ENCODE data around the gene CSMD2. TPM values are rescaled to one million over a fixed set of nuclear protein-coding genes. Genes with fewer than 3 reads are reported as not detected.

The CSMD2 gene
- total RNA-seq, 1 experiment from 2014 or later: not detected

DNA sequence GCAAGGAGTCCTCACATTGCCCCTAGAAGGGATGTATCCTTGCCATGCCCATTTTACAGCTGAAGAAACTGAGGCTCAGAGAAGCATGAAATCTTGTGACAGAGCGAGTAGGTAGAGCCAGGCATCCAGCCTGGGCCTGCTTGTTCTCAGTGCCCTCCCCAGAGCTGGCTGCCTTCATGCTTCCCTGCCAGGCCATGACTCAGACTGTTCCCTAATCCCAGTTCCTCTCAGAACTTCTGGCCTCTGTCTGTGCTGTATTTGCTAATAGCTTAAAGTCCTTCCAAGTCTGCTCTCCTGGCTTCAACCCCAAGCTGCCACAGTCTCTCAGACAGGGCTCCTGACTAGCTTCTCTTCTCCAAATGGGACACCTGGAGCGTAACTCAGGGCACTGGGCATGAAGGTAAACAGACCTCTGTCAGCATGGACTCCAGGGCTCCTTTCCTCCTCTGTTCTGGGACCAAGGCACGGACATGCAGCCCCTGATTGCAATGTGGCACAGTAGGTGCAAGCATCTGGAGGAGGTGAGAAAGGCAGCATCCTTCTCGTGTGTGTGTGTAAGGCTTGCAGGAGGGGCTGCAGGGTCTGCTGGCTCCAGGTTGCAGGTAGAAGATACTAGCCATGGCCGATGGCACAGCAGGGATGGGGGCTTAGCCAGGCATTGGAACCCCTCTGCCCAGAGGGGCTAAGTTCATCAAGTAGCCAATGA lies 178.5 kb downstream of the CSMD2 start:
- in situ Hi-C loops (cut with HindIII; ENCODE audit: low pct_unique_long_range_greater_than_20kb, low sequenced_read_pairs): no loop called here
- DNase-seq (ENCODE audit: low read depth): no peak

DNA sequence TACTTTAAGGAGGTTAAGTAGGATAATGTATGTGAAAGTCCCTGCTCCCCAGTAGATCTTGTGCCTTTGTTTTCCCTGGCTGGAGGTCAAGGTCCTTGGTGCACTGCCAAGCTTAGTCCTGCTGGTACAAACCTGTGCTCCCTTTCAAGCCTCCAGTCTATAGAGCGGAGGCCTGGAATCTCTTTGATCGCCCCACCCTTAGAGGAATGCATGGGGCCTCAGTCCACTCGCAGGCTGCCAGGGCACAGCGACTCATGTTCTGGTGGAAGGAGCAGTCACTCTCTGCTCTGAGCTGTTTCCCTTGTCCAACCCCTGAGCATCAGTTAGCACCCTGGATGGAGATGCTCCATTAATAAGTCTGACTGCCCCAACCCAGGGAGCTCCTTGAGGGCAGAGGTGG lies 179.4 kb downstream of the CSMD2 start:
- in situ Hi-C loops (cut with HindIII; ENCODE audit: low pct_unique_long_range_greater_than_20kb, low sequenced_read_pairs): no loop called here
- DNase-seq (ENCODE audit: low read depth): no peak

DNA sequence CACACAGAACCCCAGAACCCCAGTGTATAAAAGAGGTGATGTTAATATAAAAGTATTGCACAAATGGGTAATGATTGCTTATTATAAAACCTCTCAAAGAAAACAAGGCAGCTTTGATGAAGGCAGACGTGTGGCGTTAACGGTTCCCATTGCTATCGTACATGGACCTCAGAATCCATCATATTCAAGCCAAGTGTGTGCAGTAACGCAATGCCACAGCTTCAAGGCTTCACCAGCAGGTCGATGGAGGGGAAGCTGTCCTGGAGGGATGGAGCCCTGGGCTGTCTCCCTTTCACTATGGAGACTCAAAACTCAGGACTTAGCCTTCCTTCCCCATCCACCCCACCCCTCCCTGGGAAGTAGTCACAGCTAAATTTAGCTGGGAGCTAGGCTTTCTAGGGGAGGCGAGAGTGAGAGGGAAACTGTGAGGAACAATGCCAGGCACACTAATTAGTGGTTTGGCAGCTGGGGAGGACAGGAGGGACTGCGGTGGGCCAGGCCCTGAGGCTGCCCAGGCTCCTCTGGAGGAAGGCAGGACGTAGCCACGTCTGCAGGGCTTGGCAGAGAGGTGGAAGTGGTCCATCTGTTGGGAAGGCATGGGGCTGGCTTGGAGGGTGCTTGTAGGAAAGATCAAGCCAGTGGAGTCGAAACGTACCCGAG lies 180.0 kb downstream of the CSMD2 start:
- no peak for DNase-seq (ENCODE audit: low read depth)
- in situ Hi-C loops (cut with HindIII; ENCODE audit: low pct_unique_long_range_greater_than_20kb, low sequenced_read_pairs): no loop called here

DNA sequence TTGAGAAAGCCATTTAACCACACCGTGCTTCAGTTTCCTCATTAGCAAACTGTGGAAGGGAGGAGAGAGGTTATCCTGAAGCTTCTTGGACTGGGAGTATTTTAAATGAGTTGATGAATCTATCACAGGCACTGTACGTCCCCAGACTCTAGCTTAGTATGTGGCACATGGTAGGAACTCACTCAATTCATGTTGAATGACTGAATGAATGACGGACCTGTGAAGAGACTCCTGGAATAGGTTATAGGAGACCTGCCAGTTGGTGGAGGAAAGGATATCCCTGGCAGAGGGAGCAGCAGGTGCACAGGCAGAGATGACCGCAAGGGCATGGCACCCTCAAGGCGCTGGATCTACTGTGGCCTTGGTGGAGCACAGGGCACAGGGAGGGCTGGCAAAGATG lies 182.6 kb downstream of the CSMD2 start:
- DNase-seq (ENCODE audit: low read depth): no peak
- in situ Hi-C loops (cut with HindIII; ENCODE audit: low pct_unique_long_range_greater_than_20kb, low sequenced_read_pairs): no loop called here

DNA sequence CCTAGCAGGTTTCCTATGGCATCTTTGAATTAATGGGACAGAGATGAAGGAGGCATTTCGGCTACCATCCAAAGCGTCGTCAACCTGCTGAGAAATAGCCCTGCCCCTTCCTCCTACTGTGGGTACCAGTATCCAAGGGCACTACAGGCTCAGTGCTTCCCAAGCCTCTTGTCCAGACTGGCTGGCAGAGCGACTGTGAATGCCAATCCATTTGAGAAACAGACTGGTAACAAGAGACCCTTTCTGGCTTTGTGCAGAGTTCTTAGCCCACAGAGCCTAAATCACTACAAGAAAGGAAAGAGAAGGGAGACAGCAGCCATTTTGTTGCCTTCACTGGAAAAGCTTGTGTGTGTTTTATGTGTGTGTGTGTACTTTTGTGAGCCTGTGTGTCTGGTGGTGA lies 185.7 kb downstream of the CSMD2 start:
- no peak for DNase-seq (ENCODE audit: low read depth)
- in situ Hi-C loops (cut with HindIII; ENCODE audit: low pct_unique_long_range_greater_than_20kb, low sequenced_read_pairs): no loop called here

DNA sequence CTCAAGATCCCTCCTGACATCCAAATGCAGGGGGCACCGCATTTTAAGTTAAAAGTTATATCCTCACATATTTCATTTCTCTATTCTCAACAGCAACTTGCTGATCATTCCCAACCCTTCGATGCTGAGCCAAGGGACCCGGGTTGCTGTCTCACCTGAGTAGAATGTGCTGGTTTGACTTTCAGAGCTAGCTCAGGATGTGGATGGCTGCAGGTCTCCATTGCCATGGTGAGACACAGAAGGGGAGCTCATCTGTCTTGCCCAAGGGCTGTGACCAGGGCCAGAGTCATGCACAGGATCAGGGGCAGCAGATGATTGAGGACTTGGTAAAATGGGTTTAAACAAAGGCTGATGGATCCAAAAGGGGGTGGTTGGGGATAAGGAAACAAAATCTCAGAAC lies 189.1 kb downstream of the CSMD2 start:
- in situ Hi-C loops (cut with HindIII; ENCODE audit: low pct_unique_long_range_greater_than_20kb, low sequenced_read_pairs): no loop called here
- DNase-seq (ENCODE audit: low read depth): no peak

DNA sequence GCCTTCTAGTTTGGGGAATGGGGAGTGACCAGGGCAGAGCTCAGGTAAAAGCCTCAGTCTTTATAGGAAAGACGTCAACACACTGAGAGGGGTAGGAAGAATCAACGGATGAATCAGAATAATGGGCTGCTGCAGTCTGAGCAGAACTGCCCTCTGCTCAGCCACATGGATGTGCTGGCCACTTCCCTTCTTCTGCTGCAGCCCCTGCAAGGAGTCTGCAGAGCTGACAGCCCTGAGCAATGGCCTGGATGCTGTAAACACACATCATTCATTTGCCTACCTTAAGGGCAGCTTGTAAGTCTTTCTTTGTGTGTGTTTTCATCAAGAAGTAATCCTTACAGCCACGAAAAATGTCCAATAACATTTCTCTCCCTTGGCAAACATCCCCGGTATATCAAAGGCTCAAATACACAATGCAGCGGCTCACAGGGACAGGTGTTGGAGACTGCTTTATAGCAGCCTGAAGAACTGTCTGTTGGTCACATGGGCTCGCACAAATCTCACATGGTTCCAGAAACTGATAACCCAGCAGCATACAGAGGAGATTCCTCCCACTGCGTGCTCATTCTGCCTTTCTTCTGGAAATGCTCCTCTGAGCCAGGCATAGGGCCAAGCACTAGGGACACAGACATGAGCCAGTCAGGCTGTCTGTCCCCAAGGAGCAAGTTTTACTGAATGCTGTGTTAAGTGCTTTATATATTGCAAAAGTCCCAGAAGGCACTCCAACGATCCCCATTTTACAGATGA lies 191.1 kb downstream of the CSMD2 start:
- in situ Hi-C loops (cut with HindIII; ENCODE audit: low pct_unique_long_range_greater_than_20kb, low sequenced_read_pairs): no loop called here
- DNase-seq (ENCODE audit: low read depth): no peak

DNA sequence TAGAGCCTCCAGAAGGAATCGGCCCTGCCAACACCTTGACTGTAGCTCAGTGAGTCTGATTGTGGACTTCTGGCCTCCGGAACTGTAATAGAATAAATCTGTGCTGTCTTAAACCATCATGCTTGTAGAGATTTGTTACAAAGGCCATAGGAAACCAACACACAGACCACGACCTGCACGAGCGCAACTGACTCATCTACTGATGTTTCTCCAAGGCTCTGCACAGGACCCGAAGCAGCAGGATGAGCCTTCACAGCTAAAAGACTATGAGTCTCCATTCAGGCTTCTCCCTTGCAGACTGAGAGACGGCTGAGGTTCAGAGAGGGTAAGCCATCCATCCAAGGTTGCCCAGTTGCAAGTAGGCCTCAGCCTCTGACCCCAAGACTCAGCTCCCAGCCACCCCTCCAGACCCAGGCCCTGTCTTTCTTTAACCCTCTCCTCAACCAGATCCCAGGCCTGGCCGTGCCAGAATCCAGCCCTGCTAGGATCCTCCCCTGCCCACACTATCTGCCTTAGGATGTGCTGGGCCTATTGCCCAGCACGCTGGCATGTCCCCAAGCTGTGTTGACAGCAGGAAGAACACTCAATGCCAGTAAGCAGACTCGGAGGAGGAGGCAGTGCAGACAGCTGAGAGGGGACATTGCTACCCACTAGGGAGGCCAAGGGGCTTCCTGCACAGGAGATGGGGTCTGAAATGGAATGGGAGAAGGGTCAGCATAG lies 192.2 kb downstream of the CSMD2 start:
- DNase-seq (ENCODE audit: low read depth): no peak
- in situ Hi-C loops (cut with HindIII; ENCODE audit: low pct_unique_long_range_greater_than_20kb, low sequenced_read_pairs): no loop called here

DNA sequence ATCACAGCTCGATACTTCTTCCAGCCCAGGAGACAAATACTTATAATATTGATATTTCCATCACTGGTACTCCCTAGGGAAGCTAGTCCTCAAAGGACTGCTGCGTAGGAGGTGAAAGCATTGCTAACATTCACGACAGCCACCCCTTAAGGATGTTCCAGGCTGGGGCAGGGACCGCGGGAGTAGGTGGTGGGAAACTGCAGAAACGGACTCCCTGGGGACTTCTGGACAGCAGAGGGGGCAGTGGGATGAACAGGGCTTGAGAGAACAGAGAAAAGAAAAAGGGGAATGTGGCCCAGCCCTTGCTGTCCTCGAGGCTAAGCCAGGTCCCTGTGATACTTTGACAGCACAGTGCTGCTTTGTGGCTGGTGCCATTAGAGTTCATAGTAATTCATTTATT lies 193.1 kb downstream of the CSMD2 start:
- in situ Hi-C loops (cut with HindIII; ENCODE audit: low pct_unique_long_range_greater_than_20kb, low sequenced_read_pairs): no loop called here
- DNase-seq (ENCODE audit: low read depth): no peak

DNA sequence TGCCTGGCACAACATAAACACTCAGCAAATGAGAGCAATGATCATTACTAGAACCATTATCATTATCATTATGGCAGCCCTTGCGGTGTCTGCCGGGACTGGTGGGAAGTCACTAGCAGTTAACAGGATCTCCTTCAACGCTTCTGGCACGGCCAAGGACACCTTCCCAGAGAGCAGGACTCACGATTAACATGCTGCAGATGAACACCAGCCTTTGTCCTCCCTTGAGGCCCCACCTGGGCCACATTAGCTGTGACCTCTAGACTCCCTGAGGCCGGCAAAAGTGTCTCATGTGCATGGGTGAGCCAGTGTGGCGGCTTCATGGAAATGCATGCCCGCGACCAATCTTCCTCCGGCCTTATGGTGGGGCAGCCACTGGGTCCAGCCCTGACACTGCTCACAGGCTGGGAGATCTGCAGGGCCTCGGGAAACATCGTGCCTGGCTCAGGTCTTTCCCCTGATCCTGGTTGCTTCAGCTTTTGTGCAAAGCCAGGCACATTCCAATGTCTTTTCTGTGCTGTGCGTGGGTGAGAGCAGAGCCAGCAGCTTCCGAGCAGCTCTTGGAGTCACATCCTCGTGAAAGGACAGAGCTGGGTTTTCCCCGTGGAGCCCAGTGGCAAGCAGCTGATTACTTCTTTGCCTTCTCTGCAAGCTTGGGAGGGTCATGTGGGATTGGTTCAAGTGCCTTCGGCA lies 193.9 kb downstream of the CSMD2 start:
- DNase-seq (ENCODE audit: low read depth): no peak
- in situ Hi-C loops (cut with HindIII; ENCODE audit: low pct_unique_long_range_greater_than_20kb, low sequenced_read_pairs): no loop called here

DNA sequence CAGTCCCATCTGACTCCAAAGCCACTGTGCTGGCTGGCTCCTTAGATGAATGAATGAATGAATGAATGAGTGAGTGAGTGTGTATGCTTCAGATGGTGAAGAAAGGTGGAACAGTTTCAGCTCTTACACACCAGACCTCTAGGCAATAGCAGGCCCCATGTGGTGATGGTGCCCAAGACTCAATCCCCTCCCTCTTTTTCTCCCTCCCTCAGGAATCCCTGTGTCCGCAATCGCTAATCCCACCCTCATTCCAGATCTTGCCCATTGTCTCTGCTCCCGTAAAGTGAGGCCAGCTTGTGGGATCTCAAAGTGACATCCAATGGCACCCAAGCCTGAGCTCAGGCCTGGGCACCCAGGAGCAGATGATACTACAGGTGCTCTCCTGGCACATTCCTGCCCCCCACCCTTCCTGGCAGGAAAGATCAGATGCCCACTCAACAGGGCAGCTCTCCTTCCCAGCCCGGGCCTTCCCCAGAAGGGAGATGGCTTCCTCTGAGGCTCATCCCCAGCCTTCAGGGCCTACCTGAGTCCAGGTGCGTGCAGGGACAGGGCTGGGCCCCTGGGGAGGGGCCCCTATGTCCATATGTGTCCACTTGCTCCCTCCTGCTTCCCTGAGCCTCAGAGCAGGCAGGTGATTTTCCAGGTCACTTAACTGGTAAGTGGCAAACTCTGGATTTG lies 194.7 kb downstream of the CSMD2 start:
- in situ Hi-C loops (cut with HindIII; ENCODE audit: low pct_unique_long_range_greater_than_20kb, low sequenced_read_pairs): no loop called here
- DNase-seq (ENCODE audit: low read depth): no peak

DNA sequence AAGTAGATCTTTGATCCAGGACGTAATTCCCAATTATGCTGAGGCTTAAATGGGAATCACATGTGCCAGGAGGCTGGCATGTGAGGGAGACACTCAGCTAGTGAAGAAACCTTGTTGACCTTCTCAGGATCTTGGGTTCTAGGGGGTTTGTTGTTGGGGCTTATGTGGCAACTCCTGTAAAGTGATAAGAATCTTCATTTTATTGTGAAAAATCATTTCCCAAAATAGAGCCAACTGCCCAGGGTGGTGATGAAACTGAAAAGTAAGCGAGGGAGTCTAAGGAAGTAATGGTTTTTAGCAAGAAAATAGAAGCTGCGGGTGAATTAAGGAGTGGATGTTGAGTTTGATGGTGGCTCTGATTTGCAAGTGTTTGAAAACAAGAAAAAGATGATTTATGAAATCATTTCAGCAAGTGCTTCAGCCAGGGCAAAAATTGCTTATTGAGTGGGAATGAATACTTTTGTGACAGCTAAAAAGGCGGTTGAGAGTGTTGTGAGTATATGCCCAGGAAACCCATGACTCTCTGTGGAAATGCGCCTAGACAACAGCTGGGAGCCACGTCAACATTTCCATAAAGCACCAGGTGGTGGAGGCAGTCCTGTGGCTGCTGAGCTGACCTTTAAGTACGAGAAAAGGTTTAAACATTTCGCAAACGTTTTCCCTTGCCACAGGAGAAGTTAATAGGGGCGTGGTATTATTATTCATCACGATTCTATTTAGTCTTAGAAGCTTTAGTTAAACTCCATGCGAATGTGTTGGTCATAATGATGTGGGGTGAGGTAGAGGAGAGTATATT lies 198.5 kb downstream of the CSMD2 start:
- in situ Hi-C loops (cut with HindIII; ENCODE audit: low pct_unique_long_range_greater_than_20kb, low sequenced_read_pairs): no loop called here
- DNase-seq (ENCODE audit: low read depth): no peak

DNA sequence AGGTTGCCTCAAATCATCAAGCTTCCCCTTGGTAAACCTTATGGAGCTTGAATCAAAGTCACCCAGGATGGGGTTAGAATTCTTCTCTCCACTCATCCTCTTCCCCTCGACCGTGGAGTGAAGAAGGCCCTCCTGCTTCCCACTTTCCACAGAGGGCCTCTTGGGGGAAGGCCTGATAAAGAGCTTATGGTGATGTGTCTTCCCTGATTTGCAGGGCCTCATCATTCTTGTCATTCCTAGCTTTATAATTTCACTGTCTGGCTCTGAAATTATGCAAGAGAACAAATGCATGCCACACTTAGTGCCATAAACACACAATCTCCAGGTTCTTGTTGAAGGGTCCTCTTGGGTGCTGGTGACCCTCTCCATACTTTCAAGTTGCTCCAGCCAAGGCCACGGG lies 199.9 kb downstream of the CSMD2 start:
- DNase-seq (ENCODE audit: low read depth): no peak
- in situ Hi-C loops (cut with HindIII; ENCODE audit: low pct_unique_long_range_greater_than_20kb, low sequenced_read_pairs): no loop called here

DNA sequence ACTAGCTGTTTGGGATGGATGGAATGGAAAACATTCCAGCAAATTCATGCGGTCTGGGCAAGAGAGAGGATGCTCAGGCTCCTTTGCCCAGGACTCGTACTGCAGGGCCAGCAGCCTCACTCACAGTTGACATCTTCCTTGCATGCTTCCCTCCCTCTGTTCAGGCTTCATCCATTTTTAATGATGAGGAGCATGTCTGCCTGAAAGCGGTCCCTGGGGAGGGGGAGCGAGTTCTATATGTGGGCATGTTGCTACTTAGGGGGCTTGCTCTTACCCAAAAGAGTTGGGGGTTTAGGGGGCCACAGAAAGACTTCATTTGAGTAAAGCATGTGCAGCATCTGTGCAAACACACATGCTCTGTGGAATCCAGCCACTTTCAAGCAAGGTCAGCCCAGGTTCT lies 203.0 kb downstream of the CSMD2 start:
- DNase-seq (ENCODE audit: low read depth): no peak
- in situ Hi-C loops (cut with HindIII; ENCODE audit: low pct_unique_long_range_greater_than_20kb, low sequenced_read_pairs): no loop called here

DNA sequence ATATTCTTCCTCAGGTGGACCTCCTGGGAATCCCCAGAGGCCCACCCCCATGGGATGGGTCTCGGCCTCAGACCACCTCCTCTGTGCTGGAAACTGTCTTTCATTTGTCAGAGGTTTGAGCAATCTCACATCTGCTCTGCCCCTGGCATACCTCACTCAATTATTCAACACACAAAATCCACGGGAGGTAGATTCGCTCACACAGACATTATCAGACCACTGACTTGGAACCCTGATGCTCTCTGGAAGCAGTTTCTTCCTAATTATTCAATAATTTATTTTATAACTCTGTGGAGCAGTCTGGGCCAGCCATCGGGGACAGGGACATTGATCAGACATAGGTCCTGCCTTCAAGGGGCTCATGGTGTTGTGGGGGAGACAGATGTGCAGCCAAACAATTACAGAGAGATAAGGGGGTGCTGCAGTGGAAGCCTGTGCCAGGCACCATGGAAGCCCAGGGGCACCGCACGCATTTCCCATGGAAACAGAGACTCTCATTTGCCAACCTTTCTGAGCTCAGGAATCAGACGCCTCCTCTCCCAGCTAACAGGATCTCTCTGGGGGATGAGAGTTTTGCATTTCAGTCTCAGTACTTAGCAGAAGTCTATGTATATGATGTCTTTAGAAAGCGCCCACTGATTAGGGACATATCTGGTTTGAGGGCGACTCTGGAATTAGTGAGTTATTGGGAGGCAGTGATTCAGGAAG lies 204.7 kb downstream of the CSMD2 start:
- in situ Hi-C loops (cut with HindIII; ENCODE audit: low pct_unique_long_range_greater_than_20kb, low sequenced_read_pairs): no loop called here
- DNase-seq (ENCODE audit: low read depth): no peak

DNA sequence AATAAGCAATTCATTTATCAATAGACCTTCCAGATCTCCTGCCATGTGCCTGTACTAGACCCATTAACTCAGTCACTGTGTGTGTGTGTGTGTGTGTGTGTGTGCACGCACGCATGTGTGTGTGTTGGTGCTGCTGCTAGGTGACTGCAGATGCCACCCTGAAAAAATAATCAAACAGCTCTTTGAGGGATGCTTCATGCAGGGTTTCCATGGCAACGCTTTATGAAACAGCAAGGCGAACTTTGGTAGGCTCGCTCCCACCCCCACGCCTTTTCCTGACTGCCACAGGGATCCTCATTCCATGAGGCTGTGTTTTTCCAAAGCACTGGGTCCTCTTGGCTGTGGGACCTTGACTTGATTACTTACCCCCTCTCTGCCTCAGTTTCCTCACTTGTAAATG lies 207.2 kb downstream of the CSMD2 start:
- no peak for DNase-seq (ENCODE audit: low read depth)

DNA sequence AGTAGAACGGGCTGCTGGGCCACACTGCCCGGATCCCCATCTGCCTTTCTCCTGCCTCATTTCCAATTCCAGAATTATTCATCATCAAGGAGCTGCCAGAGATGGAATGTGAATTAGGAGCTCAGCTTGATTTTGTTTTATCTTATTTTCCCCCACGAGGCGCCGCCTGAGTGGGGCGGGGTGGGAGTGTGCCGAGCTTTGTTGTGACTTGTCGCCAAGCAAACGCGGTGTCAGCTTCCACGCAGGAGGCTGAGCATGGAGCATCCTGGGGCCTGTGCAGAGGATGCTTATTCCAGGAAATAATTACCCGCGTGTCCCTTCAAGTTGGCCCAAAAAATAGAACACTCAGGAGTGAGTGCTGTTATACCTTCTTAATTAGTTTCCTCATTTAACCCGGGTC lies 209.9 kb downstream of the CSMD2 start:
- in situ Hi-C loops (cut with HindIII; ENCODE audit: low pct_unique_long_range_greater_than_20kb, low sequenced_read_pairs): no loop called here
- DNase-seq (ENCODE audit: low read depth): no peak

More for the DNA sequence above, 207.2 kb downstream of the CSMD2 start:
- in situ Hi-C loops (cut with HindIII; ENCODE audit: low pct_unique_long_range_greater_than_20kb, low sequenced_read_pairs): no loop called here

Measured in Caki2 (cell line).